Superior temporal gyrus (tissue), 1 donor: Measurements from ENCODE around the gene SLC36A2.
"Not testable (repeated sequence)": the region's sequence is repeated elsewhere in the genome, so short reads cannot be mapped to it uniquely, and the experiment has no call there.

ENCODE experiments used
- DNase-seq: peaks from one replicate; pipeline ENCODE4 v3.0.0-alpha.2; 2016; ENCODE audit errors: extremely low spot score

The SLC36A2 gene

DNA sequence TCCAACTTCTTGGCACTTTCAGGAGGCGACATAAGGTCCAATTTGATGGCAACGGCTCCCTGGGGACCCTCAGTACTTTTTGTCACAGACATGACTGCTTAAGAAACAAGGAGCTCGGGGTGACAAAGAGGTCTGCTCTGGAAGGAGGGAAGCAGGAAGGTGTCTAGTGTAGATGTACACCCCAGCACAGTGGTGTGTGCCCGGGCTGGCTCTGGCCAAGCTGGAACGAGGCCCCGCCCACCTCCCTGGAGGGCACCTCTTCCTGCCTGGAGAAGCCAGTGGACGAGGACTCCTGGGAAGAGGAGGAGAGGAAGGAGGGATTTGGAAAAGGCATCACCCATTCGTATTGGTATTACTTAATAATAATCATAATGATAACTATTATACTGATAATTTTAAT is at the start of gene SLC36A2:
SLC36A2 (minus strand) TSS at position 191 of the 400 bp plus-strand sequence; CDS start at position 92, 99 bp downstream.
- DNase-seq = no peak

DNA sequence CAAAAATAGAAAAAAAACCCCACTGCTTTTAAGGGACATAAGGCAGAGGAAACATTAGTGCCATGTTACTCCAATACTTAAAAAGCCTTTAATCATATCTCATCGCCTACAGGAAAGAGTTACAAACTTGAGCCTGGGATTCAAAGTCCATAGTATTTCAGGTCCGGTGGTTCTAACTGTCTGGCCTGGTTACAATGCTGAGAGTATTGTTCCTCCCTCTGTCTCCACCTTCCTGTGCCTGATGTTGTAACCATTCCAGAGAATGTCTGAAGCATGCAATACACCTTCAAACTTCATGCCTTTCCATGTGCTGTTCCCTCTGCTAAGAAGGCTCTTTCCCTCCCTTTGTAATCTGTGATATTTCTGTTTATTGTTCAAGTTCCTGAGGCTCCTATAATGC is 41.6 kb upstream of the SLC36A2 start:
- no peak for DNase-seq

DNA sequence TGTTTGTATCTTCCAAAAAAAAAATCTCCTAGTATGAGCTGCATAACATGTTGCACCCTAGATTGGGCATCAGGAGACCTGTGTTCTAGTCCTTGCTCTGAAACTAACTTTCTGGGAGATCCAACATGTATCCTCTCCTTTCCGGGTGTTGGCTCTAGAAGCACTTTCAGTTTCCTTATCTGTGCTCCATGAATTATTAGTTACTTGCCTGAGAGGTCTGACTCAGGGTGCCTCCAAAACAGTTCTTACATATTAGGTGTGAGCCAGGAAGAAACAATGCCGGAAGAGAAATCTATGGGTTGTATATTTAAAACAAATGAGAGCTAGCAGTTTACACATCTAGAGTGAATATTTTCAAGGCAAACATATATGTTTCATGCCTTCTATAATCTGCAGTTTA is 36.7 kb upstream of the SLC36A2 start:
- no peak for DNase-seq

DNA sequence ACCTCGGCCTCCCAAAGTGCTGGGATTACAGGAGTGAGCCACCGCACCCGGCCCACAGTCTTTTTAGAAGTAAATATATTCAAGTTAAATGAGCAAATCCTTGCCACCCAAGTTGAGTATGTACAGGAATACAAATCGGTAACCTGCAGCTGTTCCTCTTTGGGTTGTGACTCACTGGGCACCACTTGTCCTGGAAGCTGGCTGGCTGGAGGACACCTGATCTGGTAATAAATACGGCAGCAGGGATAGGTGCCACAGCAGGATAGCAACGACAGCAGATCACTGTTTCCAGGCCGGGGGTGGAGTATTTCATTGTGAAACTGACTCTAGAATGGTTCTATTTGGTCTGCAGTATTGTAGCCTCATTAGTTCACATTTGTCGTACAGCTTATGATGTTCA is 35.7 kb upstream of the SLC36A2 start:
- DNase-seq = no peak

DNA sequence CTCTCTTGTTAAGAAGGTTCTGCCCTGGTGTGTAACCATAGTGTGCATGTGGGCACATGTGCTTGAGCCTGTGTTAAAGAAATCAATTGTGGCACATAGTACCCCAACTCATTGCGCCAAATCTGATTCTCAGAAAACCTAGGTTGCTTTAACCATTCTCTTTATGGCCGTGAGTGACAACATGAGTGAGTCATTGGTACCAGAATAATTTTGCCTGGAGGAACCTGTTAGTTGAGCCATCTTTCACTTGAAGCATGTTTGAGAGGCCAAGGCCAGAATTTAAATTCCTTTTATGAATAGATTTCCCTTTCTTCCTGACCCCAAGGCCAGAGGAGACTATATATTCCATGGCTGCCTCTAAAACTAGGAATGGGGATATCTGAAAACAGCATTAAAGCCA is 35.2 kb upstream of the SLC36A2 start:
- no peak for DNase-seq

DNA sequence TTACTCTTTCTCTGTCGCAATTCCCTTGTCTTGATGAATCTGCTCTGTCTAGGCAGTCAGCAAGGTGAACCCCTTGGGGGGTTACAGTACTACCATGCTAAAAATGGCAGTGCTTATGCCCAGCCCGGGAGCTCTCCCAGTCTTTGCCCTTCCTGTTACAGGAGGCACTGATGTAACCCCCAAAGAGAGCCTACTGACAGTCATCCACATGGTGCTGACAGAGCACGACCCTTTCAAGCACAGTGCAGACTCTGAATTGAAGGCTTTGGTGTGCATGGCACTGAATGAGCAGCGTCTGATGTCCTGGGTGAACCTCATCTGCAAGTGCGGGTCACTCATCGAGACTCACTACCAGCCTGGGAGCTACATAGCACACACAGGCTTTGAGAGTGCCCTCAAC is 34.5 kb upstream of the SLC36A2 start:
- DNase-seq = no peak

DNA sequence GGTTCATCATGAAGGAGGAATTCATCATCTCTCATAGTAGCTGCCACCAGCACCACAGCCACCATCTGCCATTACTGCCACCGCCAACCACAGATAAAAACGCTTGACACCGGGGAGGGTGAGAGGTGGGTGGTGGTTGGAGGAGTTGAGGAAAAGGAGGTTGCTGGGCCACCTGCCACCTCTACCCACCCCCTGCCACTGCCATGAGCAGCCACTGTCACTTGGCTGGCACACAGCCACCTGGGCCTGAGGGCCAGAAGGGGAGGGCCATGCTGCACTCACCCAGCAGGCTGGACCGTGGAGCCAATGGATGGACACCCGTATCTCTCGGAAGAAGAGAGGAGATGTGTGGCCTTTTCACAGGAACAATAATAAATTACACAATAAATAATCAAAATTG is 31.3 kb upstream of the SLC36A2 start:
- DNase-seq = no peak

DNA sequence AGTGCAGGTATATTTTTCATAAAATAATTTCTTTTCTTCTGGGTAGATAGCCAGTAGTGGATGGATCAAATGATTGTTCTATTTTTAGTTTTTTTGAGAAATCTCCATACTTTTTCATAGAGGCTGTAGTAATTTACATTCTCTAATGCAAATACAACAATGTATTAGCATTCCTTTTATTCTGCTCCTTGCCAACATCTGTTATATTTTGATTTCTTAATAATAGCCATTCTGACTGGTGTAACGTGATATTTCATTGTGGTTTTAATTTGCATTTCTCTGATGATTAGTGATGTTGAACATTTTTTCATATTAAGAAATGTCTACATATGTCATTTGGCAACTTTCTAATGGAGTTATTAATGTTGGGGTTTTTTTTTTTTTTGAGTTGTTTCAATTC is 27.2 kb upstream of the SLC36A2 start:
- no peak for DNase-seq

DNA sequence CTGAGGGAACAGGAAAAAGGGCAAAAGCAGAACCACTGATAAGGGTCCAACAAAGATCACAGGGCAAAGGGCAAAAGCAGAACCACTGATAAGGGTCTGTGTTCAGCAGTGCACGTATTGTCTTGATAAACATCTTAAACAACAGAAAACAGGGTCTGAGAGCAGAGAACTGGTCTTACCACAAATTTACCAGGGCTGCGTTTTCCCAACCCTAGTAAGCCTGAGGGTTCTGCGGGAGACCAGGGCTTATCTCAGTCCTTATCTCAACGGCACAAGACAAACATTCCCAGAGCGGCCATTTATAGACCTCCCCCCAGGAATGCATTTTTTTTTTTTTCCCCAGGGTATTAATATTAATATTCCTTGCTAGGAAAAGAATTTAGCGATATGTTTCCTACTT is 19.7 kb upstream of the SLC36A2 start:
- DNase-seq = not testable (repeated sequence)

DNA sequence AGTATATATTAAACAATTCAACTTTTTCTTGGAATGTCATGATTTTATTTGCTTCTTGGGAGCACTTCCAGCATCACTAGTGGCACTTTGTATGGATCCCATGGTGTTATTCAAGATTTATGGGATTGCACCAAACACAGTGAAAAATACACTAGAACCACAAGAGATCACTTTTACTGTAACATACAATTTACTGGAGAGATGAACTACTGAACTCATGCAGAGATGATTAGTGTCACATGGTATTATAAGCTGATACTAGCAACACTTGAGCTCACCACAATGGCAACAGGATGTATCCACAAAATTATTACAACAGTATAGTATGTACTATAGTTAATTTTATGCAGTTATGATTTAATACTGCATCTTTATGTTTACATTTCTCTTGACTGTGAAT is 16.3 kb upstream of the SLC36A2 start:
- no peak for DNase-seq

DNA sequence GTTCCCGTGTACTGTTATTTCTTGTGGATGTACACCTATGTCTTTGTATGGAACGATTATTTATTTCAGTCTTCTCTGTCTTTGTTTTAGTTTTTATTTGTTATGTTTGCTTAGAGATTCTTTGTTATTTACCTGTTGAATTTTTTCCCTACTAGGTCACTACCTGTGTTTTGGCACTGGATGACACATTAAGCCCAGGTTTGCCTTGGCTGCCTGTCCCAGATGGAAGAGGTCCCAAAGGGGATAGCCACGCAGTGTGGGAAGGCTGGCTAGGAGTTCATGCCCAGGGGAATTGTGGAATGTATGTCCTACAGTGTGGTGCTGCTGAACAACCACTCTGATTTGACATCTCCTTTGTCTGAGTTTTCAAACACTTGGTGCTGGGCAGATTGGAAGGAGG is 15.6 kb upstream of the SLC36A2 start:
- DNase-seq = no peak

DNA sequence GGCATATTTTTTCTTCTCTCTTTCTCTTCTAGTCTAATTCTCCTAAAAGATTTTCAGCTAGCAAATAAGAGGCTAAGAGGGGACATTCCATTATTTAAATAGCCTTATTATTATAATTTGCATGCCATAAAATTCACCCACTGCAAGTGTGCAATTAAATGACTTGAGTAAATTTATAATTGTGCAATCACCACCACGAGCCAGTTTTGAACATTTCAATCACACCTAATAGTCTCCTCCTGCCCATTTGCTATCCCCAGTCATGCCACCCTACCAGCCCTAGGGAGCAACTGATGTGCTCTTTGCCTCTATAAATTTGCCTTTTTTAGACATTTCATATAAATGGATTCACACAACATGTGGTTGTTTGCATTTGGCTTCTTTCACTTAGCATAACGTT is 12.0 kb upstream of the SLC36A2 start:
- no peak for DNase-seq

DNA sequence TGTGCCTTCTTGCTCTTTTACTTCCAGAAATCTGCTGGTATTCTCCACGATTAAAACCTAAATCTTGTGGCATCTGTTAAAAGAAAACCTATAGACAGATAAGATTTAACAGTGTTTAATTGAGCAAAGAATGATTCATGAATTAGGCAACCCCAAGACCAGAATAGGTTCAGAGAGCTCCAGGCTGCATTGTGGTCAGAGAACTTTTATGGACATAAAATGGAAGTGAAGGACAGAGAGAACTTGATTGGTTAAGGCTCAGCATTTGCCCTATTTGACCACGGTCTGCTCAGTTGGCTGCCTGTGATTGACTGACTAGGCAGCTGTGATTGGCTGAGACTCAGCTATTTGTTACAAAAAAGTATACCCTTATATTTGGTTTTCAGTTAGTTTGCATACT is 10.4 kb upstream of the SLC36A2 start:
- DNase-seq = no peak

DNA sequence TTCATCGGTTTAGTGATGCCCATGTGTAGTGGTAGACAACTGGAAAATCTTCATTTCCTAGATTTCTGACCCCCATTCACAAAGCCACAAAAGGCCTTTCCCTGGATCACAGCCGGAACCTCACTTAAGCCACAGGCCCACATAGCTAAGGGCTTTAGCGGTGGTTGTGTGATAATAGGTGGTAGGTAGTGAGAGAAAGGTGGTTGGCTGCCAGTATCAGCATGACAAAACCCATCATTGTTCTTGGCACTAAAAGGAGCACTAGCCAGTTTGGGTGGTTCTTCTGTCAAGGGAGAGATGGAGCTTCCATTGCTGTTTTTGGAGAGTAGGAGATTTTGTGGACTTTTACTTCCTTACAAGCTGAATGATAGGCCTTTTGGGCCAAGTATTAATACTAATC is 9.7 kb upstream of the SLC36A2 start:
- DNase-seq = no peak

DNA sequence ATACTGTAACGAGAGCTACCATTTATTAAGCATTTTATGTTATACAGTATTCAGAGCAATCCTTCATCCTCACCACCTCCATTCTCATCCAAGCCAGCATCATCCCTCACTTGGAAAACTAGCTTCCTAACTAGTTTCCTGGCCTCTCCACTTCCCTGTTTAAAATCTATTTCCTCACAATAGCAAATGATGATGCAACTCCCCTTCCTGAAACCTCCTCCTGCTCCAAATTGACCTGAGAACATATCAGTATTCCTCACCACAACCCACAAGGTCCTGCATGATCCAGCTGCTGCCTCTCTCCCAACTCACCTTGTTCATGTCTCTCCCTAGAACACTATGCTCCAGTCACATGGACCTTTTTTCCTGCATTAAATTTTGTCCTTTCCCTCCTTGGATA is 4.3 kb upstream of the SLC36A2 start:
- DNase-seq = no peak

DNA sequence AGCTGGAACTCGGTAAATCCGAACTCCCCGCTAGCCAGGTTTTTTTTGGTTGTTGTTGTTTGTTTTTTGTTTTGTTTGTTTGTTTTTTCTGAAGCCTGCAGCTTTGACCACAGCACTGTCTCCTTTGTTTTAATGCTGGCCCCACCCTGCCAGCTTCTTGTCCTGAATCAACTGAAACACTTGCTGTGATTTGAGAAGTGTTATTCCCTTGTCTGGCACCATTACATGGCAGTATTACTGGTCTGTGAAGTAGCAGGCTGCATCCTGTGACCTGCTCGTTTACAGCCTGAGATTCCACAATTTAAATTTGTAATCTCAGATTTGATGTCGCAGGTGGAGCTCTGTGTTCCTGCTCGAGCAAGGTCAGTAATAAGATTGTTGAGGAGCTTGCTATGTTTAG is 1.4 kb upstream of the SLC36A2 start:
- DNase-seq = no peak

DNA sequence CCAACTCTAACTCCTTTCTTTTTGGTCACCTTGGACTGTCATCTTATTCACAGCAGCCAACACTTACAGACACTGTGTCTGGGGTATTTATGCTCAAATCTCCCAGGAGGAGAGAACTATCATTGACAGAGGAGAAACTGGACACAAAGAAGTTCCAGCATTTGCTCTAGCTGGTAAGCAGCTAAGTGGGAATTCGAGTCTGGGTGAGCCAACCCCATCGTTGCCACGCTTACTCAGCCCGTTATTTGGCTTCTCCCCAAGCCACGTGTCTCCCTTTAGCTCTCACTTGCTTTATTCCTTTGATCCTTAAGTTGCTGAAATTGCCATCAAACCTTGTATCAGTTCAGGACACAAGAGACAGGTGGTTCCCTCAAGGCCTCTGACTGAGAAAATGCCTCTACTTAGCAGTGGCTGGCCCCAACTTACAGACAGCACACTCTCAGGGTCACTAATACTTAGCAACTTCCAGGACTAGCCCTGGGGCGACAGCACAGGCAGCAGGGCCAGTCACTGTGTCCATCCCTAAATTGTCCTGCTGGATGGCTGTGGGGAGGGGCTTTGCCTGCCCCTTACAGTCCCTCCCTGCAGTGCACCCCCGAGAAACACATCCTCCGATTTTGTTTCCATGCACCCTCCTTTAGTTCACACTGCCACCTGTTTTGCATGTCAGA is 1.4 kb downstream of the SLC36A2 start:
- no peak for DNase-seq

DNA sequence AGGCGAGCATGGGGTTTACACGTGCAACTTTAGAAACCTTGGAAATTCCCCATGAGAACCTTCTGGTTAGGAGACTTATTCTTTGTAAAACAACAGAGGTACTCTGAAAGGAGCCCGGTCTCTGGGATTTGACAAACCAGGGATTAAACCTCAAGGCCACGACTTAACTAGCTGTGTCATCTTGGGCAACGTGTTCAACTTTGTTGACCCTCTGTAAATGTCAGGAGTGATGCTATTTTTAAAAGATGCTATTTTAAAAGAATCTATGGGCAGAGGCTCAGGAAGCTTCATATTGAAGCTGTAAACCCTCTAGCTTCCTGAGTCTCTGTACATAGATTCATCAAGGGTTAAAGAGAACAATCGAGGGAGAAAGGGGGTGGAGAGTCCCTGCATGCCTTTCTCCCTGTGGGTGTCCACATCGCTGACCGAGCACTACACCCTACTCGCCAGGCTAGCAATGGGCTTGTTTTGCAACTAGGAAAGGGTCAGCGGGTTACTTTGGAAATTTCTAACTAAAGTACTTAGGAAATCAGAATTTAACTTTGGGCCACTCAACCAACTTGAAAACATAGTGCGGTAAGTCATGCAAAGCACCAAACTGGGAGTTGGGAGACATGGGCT is 2.1 kb downstream of the SLC36A2 start:
- DNase-seq = no peak

DNA sequence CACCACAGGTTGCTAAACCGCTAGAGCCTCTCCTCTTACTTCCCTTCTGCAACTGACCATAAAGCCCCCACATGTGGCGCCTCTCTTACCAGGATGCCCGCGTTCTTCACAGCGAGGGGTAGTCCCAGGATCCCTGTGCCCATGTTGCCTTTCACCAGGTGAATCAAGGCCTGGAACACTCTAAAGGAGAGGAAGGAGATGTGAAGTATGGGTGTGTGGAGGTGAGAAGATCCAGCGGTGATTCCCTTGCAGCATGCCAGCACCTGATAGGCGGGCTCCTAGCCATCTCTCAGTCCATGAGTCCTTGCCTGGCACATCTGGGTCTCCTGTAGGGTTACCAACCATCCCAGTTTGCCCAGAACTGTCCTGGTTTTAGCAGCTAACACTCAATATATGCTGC is 3.3 kb downstream of the SLC36A2 start:
- no peak for DNase-seq

DNA sequence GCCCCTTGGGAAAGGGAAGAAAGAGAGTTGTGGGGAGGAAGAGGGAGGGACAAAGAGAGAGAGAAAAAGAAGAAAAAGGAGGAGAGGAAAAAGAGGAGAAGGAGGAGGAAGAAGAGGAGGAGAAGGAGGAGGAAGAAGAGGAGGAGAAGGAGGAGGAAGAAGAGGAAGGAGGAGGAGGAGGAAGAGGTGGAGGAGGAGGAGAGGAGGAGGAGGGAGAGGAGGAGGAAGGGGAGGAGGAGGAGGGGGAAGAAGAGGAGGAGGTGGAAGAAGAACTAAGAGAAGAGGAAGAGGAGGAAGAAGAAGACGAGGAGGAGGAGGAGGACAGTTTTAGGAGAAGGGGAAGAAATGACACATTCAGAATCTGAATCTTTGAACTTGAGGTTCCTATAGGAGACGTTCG is 7.4 kb downstream of the SLC36A2 start:
- no peak for DNase-seq

DNA sequence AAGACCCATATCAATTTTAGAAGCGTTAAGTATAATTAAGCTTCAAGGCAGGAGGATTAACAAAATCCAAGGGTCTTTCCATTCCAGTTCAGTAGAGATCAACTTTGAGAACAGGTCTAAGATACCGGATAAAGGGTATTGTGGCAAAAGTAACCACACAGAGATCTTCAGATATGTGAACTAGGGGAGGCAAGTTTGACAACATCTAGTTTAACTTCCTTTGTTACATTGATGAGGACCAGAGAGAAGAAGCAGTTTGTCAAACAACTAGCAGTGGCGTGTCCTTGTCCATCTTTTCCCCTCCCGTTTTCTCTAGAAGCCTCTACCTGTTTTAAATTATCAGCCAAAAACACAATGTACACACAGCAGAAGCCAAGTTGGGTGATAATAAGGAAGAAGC is 8.6 kb downstream of the SLC36A2 start:
- no peak for DNase-seq

DNA sequence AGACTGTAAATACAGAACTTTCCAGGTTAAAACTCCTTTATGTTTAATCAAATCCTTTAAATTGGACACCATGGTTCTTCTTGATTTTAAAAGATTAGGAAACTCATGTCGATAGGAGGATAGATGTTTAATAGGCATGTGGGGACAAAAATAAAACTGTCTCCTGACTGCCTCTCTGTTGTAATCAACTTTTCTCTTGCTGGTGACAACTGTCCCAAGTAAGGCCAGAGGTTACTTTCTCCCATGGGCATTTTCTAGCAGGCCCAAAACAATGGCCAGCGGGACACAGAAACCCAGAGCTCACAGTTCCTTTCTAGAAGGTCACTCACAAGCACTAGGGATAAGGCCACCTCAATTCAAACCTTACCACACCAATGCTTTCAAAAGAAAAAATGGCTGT is 14.5 kb downstream of the SLC36A2 start:
- DNase-seq = no peak

DNA sequence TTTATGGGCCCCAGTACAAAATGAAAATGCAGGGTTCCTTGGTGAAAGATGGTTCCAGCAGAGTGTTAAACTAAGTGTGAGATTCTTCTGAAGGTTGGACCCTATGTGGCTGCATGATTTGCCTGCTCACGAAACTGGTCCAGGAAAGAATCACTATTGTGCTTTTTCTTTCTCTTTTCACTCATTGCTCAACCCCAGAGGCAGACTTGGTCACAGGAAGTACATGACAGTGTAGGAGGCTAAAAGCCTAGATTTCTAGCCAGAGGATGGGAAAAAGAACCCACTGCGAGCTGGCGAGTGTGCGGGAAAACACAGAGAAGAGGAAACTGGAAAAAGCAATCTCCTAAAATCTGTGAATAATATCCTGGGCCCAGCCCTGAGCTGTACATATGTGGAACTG is 18.6 kb downstream of the SLC36A2 start:
- DNase-seq = no peak

DNA sequence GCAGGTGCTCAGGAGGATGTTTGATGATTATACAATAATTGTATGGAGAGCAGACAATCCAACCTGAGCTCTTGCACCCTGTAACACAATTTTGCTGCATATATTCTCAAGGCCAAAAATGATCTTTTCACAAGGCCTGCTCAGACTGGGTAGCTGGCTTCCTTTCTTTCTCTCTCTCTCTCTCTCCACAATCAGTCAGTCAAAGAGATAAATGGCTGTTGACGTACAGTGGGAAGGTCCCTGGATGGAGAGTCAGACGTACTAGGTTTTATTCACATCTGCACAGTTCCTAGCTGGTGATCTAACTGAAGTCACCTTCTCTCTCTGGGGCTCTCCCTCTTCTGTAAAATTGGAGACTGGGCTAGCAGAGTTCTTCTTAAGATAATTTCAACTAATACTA is 19.8 kb downstream of the SLC36A2 start:
- no peak for DNase-seq
